ENCODE results near the gene PRDM11. TPM values are rescaled to one million over a fixed set of nuclear protein-coding genes. Genes with fewer than 3 reads are reported as not detected.
A peak's percentile ranks its signal among the peaks of the same experiment; 100 is the strongest.

The PRDM11 gene
- polyA plus RNA-seq, 1 experiment: 2.6 TPM

DNA sequence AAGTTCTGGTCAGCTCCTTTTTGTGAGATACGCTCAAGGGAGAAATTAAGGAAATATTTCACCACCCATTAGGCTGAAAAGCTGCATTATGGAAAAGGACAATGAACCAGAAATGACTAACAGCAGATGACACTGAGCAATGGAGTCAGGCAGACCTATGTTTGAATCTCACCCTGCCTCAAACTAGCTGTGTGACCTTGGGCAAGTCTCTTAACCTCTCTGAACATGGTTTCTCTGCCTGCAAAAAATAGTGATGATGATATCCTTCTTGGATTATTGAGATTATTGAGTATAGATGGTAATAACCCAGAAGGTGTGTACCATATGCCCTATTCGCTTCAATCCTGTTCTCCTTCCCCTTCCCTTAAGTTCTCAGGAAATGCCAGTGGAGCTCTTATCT, 2.9 kb upstream of the PRDM11 start:
- H3K9me3 ChIP-seq (ENCODE audit: control insufficient read depth, insufficient read depth, low read length): no peaks in the 10 kb centered on the region
- H3K4me3 ChIP-seq (ENCODE audit: low read depth, low read length): no peak overlapping the region
- ChIA-PET POLR2A (no interaction called here), CTCF (interaction anchor here (1.1 to 1.8 kb wide), 2 partner anchors 33 to 217 kb away, joined by 6 to 7 read pairs; no protein-coding TSS in a partner anchor)
- TF ChIP-seq, protein P1, sequence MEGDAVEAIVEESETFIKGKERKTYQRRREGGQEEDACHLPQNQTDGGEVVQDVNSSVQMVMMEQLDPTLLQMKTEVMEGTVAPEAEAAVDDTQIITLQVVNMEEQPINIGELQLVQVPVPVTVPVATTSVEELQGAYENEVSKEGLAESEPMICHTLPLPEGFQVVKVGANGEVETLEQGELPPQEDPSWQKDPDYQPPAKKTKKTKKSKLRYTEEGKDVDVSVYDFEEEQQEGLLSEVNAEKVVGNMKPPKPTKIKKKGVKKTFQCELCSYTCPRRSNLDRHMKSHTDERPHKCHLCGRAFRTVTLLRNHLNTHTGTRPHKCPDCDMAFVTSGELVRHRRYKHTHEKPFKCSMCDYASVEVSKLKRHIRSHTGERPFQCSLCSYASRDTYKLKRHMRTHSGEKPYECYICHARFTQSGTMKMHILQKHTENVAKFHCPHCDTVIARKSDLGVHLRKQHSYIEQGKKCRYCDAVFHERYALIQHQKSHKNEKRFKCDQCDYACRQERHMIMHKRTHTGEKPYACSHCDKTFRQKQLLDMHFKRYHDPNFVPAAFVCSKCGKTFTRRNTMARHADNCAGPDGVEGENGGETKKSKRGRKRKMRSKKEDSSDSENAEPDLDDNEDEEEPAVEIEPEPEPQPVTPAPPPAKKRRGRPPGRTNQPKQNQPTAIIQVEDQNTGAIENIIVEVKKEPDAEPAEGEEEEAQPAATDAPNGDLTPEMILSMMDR (IDR thresholded peaks at IDR 0.05; ENCODE audit: low read depth, low read length): no peak
- DNase-seq (ENCODE audit: low read depth, low spot score): no peak
- H3K27me3 ChIP-seq (ENCODE audit: control insufficient read depth, insufficient read depth, low read length): peaks cover 26% of the 10 kb centered on the region
- H3K27ac ChIP-seq (ENCODE audit: low read depth, low read length): no peak overlapping the region

DNA sequence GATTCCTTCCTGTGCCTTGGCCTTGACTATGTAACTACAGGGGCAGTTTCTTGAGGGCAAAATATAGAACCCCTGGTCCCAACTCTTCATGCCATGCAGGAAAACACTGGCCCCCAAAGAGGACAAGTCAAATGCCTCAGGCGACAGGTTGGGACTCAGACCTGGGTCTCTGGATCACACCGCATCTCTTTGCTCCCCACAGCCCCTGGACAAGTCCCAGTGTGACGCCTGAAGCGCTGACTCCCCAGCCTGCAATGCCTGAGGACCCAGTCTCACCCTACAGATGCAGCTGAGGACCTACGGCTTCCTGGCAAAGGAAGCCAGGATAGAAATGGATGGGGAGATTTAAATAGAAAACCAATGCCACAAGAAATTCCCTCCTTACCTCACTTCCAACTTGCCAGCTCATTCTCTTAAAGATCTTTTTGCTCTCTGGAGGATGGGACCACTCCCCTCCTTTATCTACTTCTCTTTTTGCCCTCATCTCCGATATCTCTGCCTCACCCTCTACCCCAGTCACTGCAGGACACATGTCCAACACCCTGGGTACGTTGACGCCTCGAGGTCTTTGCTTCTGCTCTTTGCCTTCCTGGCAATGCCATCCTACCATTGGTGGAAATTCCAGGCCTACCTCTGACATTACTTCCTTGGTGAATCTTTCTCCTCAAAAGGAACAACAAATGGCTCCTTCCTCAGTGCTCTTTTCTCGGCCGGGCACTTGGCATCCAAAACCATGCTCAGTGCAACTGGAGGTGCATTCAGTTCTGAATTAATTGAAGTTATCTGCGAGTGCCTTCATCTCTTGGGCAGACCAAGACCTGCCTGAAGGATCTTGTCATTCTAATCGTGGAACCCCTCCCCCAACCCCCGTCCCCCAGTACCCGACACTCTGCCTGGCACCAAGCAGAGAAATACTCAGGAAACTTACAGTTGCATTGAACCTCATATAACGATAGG, 2.0 kb upstream of the PRDM11 start:
- H3K27ac ChIP-seq (ENCODE audit: low read depth, low read length): no peak overlapping the region
- DNase-seq (ENCODE audit: low read depth, low spot score): no peak
- CTCF ChIA-PET: interaction anchor here (1.8 kb wide), 1 partner anchor 218 kb away, joined by 6 read pairs; no protein-coding TSS in a partner anchor
- H3K9me3 ChIP-seq (ENCODE audit: control insufficient read depth, insufficient read depth, low read length): no peaks in the 10 kb centered on the region; the same call in 1 of the 2 replicates
- POLR2A ChIA-PET: interaction anchor here (1.6 kb wide), 1 partner anchor 10 kb away, joined by 4 read pairs; no protein-coding TSS in a partner anchor
- TF ChIP-seq, protein P1 (IDR thresholded peaks at IDR 0.05; ENCODE audit: low read depth, low read length): no peak
- H3K27me3 ChIP-seq (ENCODE audit: control insufficient read depth, insufficient read depth, low read length): peaks cover 24% of the 10 kb centered on the region
- no peak overlapping the region for H3K4me3 ChIP-seq (ENCODE audit: low read depth, low read length)

DNA sequence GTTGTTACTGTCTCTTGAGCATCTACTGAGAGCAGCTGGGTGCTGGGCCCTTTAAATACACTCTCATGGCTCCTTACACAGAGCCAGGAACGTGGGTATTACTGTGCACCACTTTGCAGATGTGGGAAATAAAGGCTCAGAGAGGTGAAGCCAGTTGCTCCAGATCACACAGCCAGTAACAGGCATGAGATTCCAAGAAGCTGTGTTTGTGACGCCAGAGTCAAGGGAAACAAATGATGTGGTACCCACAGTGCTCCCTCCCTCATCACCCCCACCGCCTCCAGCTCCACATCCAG, 1.4 kb upstream of the PRDM11 start:
- Histone ChIP-seq H3K27ac (ENCODE audit: low read depth, low read length) (no peak overlapping the region), H3K4me3 (ENCODE audit: low read depth, low read length) (no peak overlapping the region), H3K27me3 (ENCODE audit: control insufficient read depth, insufficient read depth, low read length) (peaks cover 24% of the 10 kb centered on the region), H3K9me3 (ENCODE audit: control insufficient read depth, insufficient read depth, low read length) (no peaks in the 10 kb centered on the region; the same call in 1 of the 2 replicates)
- POLR2A ChIA-PET: interaction anchor here (1.6 kb wide), 1 partner anchor 11 kb away, joined by 4 read pairs; no protein-coding TSS in a partner anchor
- TF ChIP-seq, protein P1 (IDR thresholded peaks at IDR 0.05; ENCODE audit: low read depth, low read length): no peak
- CTCF ChIA-PET: no interaction called here
- DNase-seq (ENCODE audit: low read depth, low spot score): no peak

DNA sequence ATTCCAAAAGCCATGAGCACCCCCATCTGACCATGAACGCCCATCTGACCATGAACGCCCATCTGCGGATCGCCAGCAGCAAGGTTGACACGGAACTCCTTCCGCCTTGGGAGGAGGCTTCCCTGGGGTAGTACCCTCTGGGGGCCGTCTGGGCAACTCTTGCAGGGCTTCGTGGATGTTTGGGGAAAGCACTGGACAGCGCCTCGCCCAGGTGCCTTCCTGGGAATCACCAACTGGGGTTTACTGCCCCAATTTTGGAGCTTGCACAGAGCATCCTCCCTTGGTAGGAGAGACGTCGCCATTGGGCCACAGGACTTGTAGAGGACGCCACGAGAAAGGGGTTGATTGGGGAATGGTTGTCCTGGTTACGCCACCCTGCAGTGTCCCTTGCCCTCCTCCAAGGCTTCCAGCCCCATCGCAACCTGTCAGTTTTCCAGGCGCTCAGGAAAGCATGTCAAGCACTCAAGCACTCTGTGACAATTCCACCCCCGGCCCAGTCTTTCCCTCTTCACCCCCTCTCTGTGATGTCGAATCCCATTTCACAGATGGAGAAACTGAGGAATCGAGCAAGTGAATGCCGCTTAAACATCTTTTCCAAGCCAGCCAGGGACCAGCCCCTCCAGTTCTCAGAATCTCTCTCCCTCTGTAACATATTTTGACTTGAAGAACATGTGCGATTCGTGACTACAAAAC, 914 bp upstream of the PRDM11 start:
- no peak for DNase-seq (ENCODE audit: low read depth, low spot score)
- Histone ChIP-seq H3K4me3 (ENCODE audit: low read depth, low read length) (peak overlapping the region; percentile 65), H3K27me3 (ENCODE audit: control insufficient read depth, insufficient read depth, low read length) (peaks cover 24% of the 10 kb centered on the region), H3K9me3 (ENCODE audit: control insufficient read depth, insufficient read depth, low read length) (no peaks in the 10 kb centered on the region; the same call in 1 of the 2 replicates), H3K27ac (ENCODE audit: low read depth, low read length) (peak overlapping the region; percentile 97)
- CTCF ChIA-PET: no interaction called here
- TF ChIP-seq, protein P1 (IDR thresholded peaks at IDR 0.05; ENCODE audit: low read depth, low read length): no peak
- POLR2A ChIA-PET: interaction anchor here (1.6 kb wide), 1 partner anchor 11 kb away, joined by 4 read pairs; no protein-coding TSS in a partner anchor
